UCSD-AML1 (cell line): ENCODE data around the gene UGT1A10.
"Not testable (repeated sequence)": the region's sequence is repeated elsewhere in the genome, so short reads cannot be mapped to it uniquely, and the experiment has no call there.

Experiments
- DNase-seq: peaks from one replicate; lab custom pipeline; 2025; ENCODE audit not compliant: unreplicated experiment; lab: John Stamatoyannopoulos, UW

UGT1A10 gene

DNA sequence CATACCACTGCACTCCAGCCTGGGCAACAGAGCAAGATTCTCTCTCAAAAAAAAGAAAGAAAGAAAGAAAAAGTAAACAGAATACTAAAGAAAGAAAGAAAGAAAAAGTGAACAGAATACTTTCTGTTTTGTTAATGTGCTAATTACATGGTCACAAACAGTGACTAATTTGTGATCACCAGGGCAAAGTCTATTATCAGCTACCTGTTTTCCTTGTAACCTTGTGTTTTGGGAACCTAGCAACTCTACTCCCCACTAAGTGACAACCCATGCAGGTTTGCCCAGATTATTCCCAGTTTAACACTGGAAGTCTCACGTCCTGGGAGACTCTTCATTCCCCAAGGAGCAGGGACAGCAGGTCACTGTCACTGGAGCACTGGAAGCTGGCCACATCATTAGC lies 18.8 kb downstream of the UGT1A10 start:
- no peak for DNase-seq

GRCh38 chr2:233655943-233656342 lies 19.7 kb downstream of the UGT1A10 start:
- DNase-seq, result not testable (repeated sequence)

DNA sequence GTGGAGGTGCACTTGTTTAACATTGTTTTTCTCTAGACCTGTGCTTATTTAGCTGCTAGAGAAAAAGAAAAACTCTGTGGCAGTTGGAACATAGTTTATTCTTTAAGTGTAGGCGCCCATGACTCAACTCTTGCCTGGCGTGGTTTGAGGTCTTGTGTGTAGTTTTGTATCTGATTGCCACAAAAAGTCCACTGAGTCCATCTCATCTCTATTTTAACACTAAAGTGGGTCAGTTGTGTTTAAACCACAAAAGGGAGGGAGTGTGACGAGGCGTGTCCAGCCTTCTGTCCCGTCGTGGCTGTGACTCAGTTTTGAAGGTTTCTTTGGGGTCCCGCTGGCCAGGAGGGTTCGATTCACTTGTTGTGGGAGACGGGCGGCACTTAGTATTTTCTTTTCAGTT lies 20.2 kb downstream of the UGT1A10 start:
- no peak for DNase-seq

DNA sequence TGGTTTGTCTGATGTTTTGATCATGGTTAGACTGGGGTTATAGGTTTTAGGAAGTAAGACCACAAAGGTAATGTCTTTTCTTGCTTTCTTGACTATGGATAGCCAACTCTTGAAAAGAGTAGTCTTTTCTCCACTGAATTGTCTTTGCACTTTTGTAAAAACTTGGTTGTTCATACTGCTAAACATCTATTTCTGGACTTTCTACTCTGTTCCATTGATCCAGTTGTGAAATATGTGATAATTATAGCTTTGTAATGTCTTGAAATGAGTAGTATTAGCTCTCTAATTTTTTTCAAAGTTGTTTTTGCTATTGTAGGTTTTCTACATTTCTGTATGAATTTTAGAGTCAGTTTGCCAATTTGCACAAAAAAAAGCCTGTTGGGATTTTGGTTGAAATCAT lies 22.4 kb downstream of the UGT1A10 start:
- DNase-seq, result no peak

DNA sequence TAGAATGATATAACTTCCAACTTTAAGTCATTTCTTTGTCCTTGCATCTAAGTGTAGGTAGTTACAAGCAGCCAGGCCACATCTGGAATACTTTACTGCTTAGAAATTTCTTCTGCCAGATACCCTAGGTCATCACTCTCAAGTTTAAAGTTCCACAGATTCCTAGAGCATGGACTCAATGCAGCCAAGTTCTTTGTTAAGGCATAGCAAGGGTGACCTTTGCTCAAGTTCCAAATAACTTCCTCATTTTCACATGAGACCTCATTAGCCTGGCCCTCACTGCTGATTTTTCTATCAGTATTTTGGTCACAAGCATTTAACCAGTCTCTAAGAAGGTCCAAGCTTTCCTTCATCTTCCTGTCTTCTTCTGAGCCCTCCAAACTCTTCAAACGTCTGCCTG lies 27.7 kb downstream of the UGT1A10 start:
- DNase-seq, result no peak

DNA sequence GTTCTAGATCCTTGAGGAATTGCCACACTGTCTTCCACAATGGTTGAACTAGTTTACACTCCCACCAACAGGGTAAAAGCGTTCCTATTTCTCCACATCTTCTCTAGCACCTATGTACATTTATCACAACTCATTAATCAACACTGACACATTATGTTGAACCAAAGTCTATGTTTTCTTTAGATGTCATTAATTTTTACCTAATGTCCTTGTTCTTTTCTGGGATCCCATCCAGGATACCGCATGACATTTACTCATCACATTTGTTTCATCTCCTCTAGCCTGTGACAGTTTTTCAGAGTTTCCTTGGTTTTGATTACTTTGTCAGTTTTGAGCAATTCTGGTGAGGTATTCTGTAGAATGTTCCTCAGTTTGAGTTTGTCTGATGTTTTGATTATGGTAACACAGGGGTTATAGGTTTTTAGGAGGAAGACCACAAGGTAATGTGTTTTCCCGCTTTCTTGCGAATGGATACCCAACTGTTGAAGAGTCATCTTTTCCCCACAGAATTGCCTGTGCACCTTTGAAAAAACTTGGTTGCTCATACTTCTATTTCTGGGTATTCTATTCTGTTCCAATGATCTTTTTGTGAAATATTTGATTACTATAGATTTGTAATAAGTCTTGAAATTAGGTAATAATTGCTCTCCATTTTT lies 32.5 kb downstream of the UGT1A10 start:
- DNase-seq, result no peak

- DNase-seq, result no peak
These were observed 35.3 kb downstream of the UGT1A10 start, which contains the start of gene UGT1A9 for GRCh38 chr2:233671290-233672161. Gene UGT1A9 (plus strand): TSS chr2:233671898. CDS start chr2:233671935, 37 bp downstream.

GRCh38 chr2:233672886-233673285 lies 36.6 kb downstream of the UGT1A10 start:
- DNase-seq, result no peak

GRCh38 chr2:233673896-233674295 lies 37.6 kb downstream of the UGT1A10 start:
- no peak for DNase-seq

DNA sequence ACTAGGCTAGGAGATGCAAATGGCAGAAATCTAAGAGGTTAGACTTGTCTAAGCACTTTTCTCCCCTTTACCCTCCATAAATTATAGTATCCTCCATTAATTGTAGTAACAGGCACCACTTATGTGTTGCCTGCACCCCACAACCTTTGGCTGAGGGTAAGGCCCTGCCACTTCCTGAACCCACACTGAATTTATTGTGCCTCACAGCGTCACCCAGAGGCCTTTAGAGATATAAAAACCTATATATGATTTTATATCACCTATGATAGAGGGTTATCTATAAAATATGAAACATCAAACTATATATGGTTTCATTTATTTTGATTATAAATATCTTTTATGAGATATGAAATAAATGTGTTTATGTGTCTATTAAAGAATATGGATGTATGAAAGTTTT lies 38.1 kb downstream of the UGT1A10 start:
- DNase-seq, result no peak

- no peak for DNase-seq
These were observed 38.7 kb downstream of the UGT1A10 start for GRCh38 chr2:233674995-233675394.

DNA sequence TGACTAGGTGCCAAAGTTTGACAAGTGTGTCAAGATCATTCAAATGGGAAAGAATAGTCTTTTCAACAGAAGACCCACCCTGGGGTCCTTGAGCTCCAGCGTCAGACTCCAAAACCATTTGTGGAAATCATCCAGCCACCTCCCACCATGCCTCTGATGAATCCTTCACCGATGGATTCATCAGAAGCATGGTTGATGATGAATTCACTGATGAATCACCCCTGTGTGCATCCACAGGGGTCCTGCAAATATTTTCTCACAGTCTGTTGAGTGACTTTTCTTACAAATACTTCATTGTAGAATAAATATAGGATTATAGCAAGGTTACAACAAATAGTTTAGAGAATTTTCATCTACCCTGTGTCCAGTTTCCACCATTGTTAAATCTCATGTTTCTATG lies 39.8 kb downstream of the UGT1A10 start:
- no peak for DNase-seq

- DNase-seq, result no peak
These were observed 42.9 kb downstream of the UGT1A10 start for GRCh38 chr2:233679196-233679595.

GRCh38 chr2:233680361-233681045 lies 44.3 kb downstream of the UGT1A10 start:
- no peak for DNase-seq

DNA sequence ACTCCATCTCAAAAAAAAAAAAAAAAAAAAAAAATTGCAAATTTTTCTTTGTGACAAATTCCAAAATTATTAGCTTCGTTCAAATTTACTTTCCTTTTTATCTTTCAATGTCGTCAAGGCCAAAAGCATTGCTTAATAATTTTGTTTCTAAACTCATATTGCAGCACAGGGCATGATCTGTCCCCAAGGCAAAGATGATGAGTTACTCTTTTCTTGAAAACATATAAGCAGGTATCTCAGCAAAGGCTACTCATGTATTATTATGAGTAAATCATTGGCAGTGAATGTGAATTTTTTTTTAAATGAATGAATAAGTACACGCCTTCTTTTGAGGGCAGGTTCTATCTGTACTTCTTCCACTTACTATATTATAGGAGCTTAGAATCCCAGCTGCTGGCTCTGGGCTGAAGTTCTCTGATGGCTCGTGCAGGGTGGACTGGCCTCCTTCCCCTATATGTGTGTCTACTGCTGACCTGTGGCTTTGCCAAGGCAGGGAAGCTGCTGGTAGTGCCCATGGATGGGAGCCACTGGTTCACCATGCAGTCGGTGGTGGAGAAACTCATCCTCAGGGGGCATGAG lies 45.4 kb downstream of the UGT1A10 start, which contains the start of gene UGT1A7:
Gene UGT1A7 (plus strand): TSS at position 381 of the 579 bp plus-strand sequence. CDS start 37 bp downstream, at position 418.
- DNase-seq, result no peak

DNA sequence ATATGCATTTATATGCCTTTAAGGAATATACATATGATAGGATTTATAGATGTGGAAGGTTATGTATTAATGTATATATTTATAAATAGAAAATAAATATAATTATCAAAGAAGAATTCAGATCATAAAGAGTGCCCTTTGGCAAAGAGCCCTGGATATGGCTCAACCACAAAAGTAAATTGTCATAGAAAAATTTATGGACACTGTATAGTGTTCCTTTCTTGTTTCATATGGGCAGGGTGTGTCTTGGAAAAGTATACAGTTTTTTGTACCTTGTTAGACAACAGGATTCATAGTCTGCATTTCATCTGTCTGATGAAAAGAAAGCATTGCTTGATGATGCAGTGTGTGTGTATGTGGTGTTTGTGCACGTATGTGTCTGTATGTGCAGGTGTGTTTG lies 48.4 kb downstream of the UGT1A10 start:
- no peak for DNase-seq

- DNase-seq, result no peak
These were observed 50.7 kb downstream of the UGT1A10 start for GRCh38 chr2:233686928-233687327.

DNA sequence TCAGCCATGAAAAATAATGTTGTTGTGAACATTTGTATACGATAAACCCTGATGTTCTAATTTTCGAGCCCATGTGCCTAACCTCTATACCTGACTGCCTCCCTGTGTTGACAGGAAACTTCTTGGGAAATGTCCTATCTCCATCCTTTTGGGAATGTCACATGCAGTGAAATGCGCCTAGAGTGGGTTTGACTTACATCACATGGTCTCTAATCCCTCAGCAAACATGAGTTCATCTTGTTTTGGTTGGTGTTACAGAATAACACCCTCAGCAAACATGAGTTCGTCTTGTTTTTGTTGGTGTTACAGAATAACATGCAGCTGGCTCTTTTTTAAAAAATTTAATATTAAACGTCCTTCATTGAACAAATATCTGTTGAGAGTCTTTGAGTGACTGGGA lies 52.1 kb downstream of the UGT1A10 start:
- no peak for DNase-seq

- DNase-seq, result no peak
These were observed 52.8 kb downstream of the UGT1A10 start for GRCh38 chr2:233689031-233689430.

DNA sequence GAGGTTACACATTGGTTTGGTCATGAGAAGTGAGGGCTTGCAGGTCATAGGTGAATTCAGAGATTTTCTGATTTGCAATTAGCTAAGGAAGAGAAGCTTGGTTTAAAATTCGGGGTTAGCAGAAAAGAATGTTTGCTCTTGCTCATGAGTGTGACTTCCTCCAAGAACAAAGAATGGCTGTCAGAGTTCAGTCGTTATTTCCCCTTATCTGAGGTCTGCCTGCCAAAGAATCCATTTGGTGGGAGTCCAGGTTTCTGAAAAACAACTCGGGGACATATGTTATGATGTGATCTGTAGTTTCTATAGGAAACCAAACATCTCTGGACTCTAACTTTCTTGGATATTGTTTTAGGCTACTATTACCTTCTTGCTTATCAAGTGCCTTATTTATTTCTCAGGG lies 53.3 kb downstream of the UGT1A10 start:
- DNase-seq, result no peak

DNA sequence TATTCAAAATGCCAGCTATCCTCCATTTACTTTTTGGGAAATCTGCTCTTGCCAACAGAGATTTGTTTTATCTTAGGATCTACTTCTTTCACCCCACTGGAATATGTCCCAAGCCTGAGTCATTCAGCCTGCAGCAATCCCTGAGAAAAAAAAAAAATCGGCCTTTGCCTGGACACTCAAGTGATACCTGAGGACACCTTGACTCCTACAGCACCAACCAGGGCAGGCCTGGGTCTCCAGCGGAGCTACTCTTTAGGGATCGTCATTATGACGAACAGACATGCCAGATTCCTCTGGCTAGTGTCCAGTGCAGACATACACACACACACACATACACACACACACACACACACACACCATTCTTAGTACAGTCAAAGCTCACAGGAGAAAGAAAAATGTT lies 54.2 kb downstream of the UGT1A10 start:
- no peak for DNase-seq
